NCI-H1436 (cell line): ENCODE data around the gene ZNF444.
"Not testable (repeated sequence)": the region's sequence is repeated elsewhere in the genome, so short reads cannot be mapped to it uniquely, and the experiment has no call there.

Source experiments
- DNase-seq: peaks from one replicate; lab custom pipeline; 2025; lab: John Stamatoyannopoulos, UW

Gene ZNF444

GRCh38 chr19:56177564-56178243, 36.6 kb downstream of the ZNF444 start:
- DNase-seq, result no peak

- no peak for DNase-seq
These were observed 48.7 kb downstream of the ZNF444 start for GRCh38 chr19:56189785-56190184.

- no peak for DNase-seq
These were observed 50.0 kb downstream of the ZNF444 start for GRCh38 chr19:56191115-56191514.

DNA sequence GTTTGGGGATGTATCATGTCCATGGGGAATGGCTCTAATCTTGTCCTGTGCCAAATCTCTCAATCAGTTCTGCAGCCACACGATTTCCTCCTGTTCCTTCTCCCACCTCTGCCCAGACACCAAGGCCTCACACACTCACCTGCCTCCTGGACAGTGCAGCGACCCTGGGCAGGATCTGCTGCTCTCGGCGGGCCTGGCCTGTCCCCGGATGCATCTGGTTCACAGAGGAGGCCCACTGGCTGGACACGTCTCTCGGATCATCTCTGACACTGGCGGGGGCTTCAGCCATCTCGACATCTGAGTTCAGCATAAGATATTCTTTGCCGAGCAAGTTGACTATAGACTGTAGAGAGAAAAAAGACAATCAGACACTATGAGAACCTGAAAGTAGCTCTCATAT, 50.6 kb downstream of the ZNF444 start:
- no peak for DNase-seq

DNA sequence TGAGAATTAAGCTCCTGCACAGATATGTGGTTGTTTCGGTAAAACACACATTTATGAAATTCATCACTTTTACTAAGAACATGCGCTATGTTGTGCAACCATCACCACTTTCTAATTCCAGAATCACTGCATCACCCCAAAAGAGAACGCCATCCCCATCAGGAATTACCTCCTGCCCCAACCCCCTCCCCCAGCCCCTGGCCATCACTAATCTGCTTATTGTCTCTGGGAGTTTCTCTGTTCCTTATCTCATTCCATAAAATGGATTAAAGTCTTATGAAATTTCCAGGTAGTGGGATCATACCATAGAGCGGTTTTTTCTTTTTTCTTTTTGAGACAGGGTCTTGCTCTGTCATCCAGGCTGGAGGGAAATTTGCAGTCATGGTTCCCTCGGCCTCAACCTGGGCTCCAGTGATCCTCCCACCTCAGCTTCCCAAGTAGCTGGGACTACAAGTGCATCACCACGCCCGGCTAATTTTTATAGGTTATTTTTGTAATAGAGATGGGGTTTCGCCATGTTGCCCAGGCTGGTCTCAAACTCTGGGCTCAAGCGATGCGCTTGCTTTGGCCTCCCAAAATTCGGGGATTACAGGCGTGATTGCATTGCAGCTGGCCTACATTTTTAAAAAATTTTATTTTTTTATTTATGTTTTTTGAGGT, 53.0 kb downstream of the ZNF444 start:
- DNase-seq, result no peak

- DNase-seq, result not testable (repeated sequence)
These were observed 56.6 kb downstream of the ZNF444 start, which contains the start of gene ZSCAN5B for GRCh38 chr19:56197646-56198045. Gene ZSCAN5B, minus strand, starts transcription at chr19:56197783. Its CDS starts 4,731 bp downstream, at chr19:56193052.

DNA sequence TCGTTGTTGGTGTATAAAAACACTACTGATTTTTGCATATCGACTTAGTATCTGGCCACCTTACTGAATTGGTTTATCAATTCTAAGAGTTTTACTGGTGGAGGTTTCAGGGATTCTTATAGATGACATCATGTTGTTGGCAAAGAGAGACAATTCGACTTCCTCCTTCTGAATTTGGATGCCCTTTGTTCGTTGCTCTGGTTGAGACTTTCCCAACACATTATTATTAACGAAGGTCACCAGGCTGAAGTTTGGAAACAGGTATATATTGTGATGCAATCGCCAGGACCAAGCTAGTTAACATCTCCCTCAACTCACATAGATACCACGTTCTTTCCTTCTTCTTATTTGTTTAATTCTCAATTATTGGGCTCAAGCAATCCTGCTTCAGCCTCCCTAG, 58.6 kb downstream of the ZNF444 start:
- DNase-seq, result no peak

DNA sequence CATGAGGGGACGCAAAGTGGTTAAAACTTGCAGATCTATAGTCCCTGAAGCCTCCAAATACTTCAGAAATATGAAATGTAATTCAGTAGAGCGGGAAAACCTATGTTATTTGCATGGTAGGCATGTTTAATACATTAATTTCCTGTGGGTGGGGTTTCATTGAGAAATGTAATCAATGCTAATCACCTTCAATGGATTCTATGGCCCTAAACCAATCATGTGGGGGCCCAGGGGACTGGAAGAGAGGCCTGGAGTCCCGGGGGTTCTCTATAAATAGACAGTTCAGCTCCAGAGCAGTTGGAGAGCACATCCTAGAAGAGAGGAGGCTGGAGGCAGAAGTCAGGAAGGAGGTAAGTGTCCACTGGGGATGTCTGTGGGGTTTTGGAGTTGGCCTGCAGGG, 60.9 kb downstream of the ZNF444 start, which contains the start of gene ZSCAN5C:
Gene ZSCAN5C, plus strand, starts transcription at position 301 of the 400 bp plus-strand sequence. CDS start 3,641 bp downstream, outside the sequence.
- no peak for DNase-seq

DNA sequence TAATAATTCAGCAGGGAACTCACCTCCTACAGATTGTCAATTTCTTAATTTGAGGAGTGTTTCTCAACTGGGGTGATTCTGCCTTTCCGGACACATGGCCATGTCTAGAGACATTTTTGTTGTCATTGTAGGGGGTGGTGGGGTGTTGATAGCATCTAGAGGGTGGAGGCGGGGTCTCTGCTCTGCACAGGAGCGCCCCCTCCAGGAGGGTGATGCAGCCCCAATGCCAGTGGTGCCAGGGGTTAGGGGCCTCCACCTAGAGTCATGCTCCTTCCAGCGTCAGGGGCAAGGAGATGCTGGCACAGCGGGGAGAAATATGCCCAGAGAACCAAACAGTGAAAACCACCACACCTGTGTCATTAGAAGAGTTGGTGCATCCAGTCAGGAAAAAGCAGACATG, 66.5 kb downstream of the ZNF444 start:
- DNase-seq, result not testable (repeated sequence)

DNA sequence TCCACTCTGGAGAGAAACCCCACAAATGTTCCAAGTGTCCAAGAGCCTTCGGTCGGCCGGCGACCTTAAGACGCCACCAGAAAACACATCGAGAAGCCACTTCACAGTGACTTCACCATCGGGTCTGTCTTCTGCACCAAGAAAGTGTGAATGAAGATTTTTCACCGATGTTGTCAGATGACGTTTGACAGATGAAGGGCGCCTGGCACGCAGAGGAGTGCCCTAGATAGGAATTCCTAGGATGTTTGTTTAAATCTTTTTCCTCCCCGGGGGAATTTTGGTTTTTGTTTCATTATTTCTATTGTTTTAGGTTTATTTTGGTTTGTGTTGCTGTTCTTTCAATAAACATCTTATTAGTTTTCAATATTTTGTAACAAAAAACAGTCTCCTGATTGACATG, 68.0 kb downstream of the ZNF444 start:
- no peak for DNase-seq

DNA sequence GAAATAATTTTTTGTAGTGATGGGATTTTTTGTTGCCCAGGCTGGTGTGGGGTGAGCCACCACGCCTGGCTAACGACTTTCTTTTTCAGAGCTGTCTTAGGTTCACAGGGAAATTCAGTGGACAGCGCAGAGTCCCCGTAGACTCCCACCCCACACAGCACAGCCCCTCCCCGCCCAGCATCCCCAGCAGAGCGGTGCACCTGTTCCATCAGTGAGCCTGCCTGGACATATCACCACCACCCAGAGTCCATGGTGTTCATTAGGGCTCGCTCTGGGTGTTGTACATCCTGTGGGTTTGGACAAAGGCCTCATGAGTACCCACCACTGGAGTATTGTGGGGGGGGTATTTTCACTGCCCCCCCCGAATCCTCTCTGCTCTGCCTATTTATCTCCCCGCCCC, 68.9 kb downstream of the ZNF444 start:
- not testable (repeated sequence) for DNase-seq
